CD4-positive, alpha-beta T cell (primary cell): Measurements from ENCODE around the gene FBLN7. TPM values are rescaled to one million over a fixed set of nuclear protein-coding genes. Genes with fewer than 3 reads are reported as not detected.
A peak's percentile ranks its signal among the peaks of the same experiment; 100 is the strongest.

Source experiments
- ATAC-seq: fragments of 200-7000 bp; cut with Tn5 transposase; one replicate; pipeline ENCODE4 v1.10.0; 2022; ENCODE audit warnings: mild to moderate bottlenecking; ENCODE audit not compliant: poor library complexity
- CTCF ChIA-PET: fragments of 350-600 bp; sonication (Branson Sonifier 250); formaldehyde crosslinking; loops from one replicate; lab custom pipeline; 2021; ENCODE audit warnings: antibody characterized with exemption, inconsistent platforms; lab: Charles Lee
- POLR2A ChIA-PET: fragments of 350-600 bp; sonication (Branson Sonifier 250); formaldehyde crosslinking; loops from one replicate; lab custom pipeline; 2021; ENCODE audit warnings: antibody characterized with exemption, inconsistent platforms; lab: Charles Lee
- DNase-seq, 14 experiments: peaks; one replicate each; pipeline ENCODE4 v3.0.0-alpha.2; 2013 to 2020; ENCODE audit warnings: mixed read lengths in 2 of 14
- H3K27ac ChIP-seq, 2 donors: one replicate each; pipeline versions ENCODE4 v1.5.1 to v1.7.0; 2013; ENCODE audit warnings: low read length in 2 of 2, low read depth in 1 of 2, mild to moderate bottlenecking in 1 of 2
- H3K27me3 ChIP-seq, 2 experiments: 1 replicate in 1 of 2; 2 replicates in 1 of 2; pipeline versions ENCODE4 v1.6.1 to v1.7.0; 2013; ENCODE audit warnings: low read length in 2 of 2, control low read depth in 1 of 2, mild to moderate bottlenecking in 1 of 2, moderate library complexity in 1 of 2; ENCODE audit not compliant: insufficient read depth in 2 of 2, control insufficient read depth in 1 of 2
- H3K36me3 ChIP-seq: one replicate; pipeline ENCODE4 v1.6.1; 2013; ENCODE audit warnings: low read length, control low read depth; ENCODE audit not compliant: insufficient read depth
- H3K4me1 ChIP-seq: one replicate; pipeline ENCODE4 v1.6.1; 2013; ENCODE audit warnings: low read length, control low read depth; ENCODE audit not compliant: insufficient read depth
- H3K4me3 ChIP-seq: one replicate; pipeline ENCODE4 v1.5.1; 2013; ENCODE audit warnings: mild to moderate bottlenecking, low read length, moderate library complexity
- H3K9me3 ChIP-seq, 2 experiments: 1 replicate in 1 of 2; 2 replicates in 1 of 2; pipeline versions ENCODE4 v1.6.1 to v1.7.0; 2013; ENCODE audit warnings: low read length in 2 of 2, mild to moderate bottlenecking in 2 of 2, control low read depth in 1 of 2, moderate library complexity in 1 of 2; ENCODE audit not compliant: control insufficient read depth in 1 of 2, insufficient read depth in 1 of 2
- H3K27ac Mint-ChIP-seq: one replicate; pipeline ENCODE4 v1.8.0; 2020; ENCODE audit warnings: mixed read lengths
- H3K27me3 Mint-ChIP-seq: one replicate; pipeline ENCODE4 v1.8.0; 2021; ENCODE audit warnings: mixed read lengths
- H3K36me3 Mint-ChIP-seq: one replicate; pipeline ENCODE4 v1.8.0; 2021; ENCODE audit warnings: low read depth, mixed read lengths
- H3K4me1 Mint-ChIP-seq: one replicate; pipeline ENCODE4 v1.8.0; 2021; ENCODE audit warnings: low read depth, mixed read lengths
- H3K4me3 Mint-ChIP-seq: one replicate; pipeline ENCODE4 v1.8.0; 2020; ENCODE audit warnings: mild to moderate bottlenecking, mixed read lengths
- H3K9me3 Mint-ChIP-seq: one replicate; pipeline ENCODE4 v1.8.0; 2020; ENCODE audit warnings: mixed read lengths
- CTCF ChIP-seq: fragments of 200-600 bp; IDR thresholded peaks from one replicate; pipeline ENCODE4 v1.8.0; 2022; ENCODE audit warnings: antibody characterized with exemption, mild to moderate bottlenecking
- intact Hi-C, 2 experiments: fragments of 100-400 bp; cut with DNase I in 1 of 2; cut with micrococcal nuclease in 1 of 2; formaldehyde crosslinking; loops; one replicate each; pipeline versions ENCODE4 v1.15.1 to v1.9.0; 2023 to 2025; cut with DNase I, micrococcal nuclease
- total RNA-seq, 174 experiments: library from RNA in 2 of 174; stranded (reverse) in 2 of 174; gene quantifications; one replicate each; pipeline ENCODE4 v1.2.3 and lab custom pipeline; 2021 to 2026

Gene FBLN7
- total RNA-seq, 2 experiments from 2014 or later: 27.0 to 27.2 TPM

- POLR2A ChIA-PET: interaction anchor here (1.0 to 2.8 kb wide), 6 partner anchors 26 to 98 kb away, joined by 3 to 30 read pairs (median 5); partner anchors contain the start of gene ZC3H8
- no peaks in the 10 kb centered on the region for H3K27me3 Mint-ChIP-seq
- intact Hi-C loops: loop anchor here in 1 of 2 experiments (5.0 kb wide), 1 partner anchor 34 kb away; no protein-coding TSS in a partner anchor
Observed at GRCh38 chr2:112156152-112156986, 18.2 kb downstream of the FBLN7 start.

GRCh38 chr2:112157472-112157871 is 19.3 kb downstream of the FBLN7 start:
- no peaks in the 10 kb centered on the region for H3K9me3 Mint-ChIP-seq
- intact Hi-C loops: loop anchor here in 1 of 2 experiments (5.0 kb wide), 1 partner anchor 35 kb away; no protein-coding TSS in a partner anchor
- H3K27ac ChIP-seq: no peak overlapping the region
- ChIA-PET POLR2A (no interaction called here), CTCF (no interaction called here)
- ATAC-seq (no peak), DNase-seq (peak in 2 of 14 experiments; percentile 5 to 10)
- H3K36me3 ChIP-seq: no peaks in the 10 kb centered on the region
- no peaks in the 10 kb centered on the region for H3K27me3 ChIP-seq
- H3K4me3 ChIP-seq: no peak overlapping the region
- H3K27me3 Mint-ChIP-seq: no peaks in the 10 kb centered on the region
- peak overlapping the region; percentile 67 for H3K27ac Mint-ChIP-seq
- H3K4me1 Mint-ChIP-seq: peaks cover 31% of the 10 kb centered on the region
- TF ChIP-seq CTCF: no peak
- H3K4me1 ChIP-seq: peaks cover 33% of the 10 kb centered on the region
- H3K9me3 ChIP-seq: no peaks in the 10 kb centered on the region
- no peaks in the 10 kb centered on the region for H3K36me3 Mint-ChIP-seq
- peak overlapping the region; percentile 45 for H3K4me3 Mint-ChIP-seq

More at GRCh38 chr2:112156152-112156986, 18.2 kb downstream of the FBLN7 start:
- Mint-ChIP-seq H3K4me1 (peaks cover 31% of the 10 kb centered on the region), H3K9me3 (no peaks in the 10 kb centered on the region), H3K36me3 (no peaks in the 10 kb centered on the region), H3K27ac (peak overlapping the region; percentile 89), H3K4me3 (peak overlapping the region; percentile 83)
- DNase-seq: peak in 9 of 14 experiments; percentile 11 to 65 (median 44)
- Histone ChIP-seq H3K27me3 (no peaks in the 10 kb centered on the region), H3K36me3 (no peaks in the 10 kb centered on the region), H3K27ac (peak overlapping the region; percentile 46 to 60), H3K4me1 (peaks cover 33% of the 10 kb centered on the region), H3K4me3 (peak overlapping the region; percentile 47), H3K9me3 (no peaks in the 10 kb centered on the region)
- no peak for TF ChIP-seq CTCF
- CTCF ChIA-PET: interaction anchor here (0.7 to 1.2 kb wide), 3 partner anchors 25 to 35 kb away, joined by 3 to 5 read pairs (median 3); no protein-coding TSS in a partner anchor
- ATAC-seq: no peak

- Mint-ChIP-seq H3K36me3 (no peaks in the 10 kb centered on the region), H3K9me3 (no peaks in the 10 kb centered on the region), H3K4me3 (no peak overlapping the region), H3K4me1 (peaks cover 24% of the 10 kb centered on the region), H3K27ac (no peak overlapping the region), H3K27me3 (no peaks in the 10 kb centered on the region)
- intact Hi-C loops: loop anchor here in 1 of 2 experiments (5.0 kb wide), 1 partner anchor 37 kb away; no protein-coding TSS in a partner anchor
- Histone ChIP-seq H3K27me3 (no peaks in the 10 kb centered on the region), H3K4me3 (no peak overlapping the region), H3K9me3 (no peaks in the 10 kb centered on the region), H3K4me1 (peaks cover 31% of the 10 kb centered on the region), H3K27ac (no peak overlapping the region), H3K36me3 (no peaks in the 10 kb centered on the region)
- no peak for TF ChIP-seq CTCF
- POLR2A ChIA-PET: interaction anchor here (0.6 to 1.3 kb wide), 2 partner anchors 24 to 29 kb away, joined by 3 read pairs; no protein-coding TSS in a partner anchor
- CTCF ChIA-PET: no interaction called here
- ATAC-seq (no peak), DNase-seq (peak in 2 of 14 experiments; percentile 12 to 29)
Observed at GRCh38 chr2:112159454-112159921, 21.3 kb downstream of the FBLN7 start.
